ENCODE measurements around the gene TAF15. TPM values are rescaled to one million over a fixed set of nuclear protein-coding genes. Genes with fewer than 3 reads are reported as not detected.

TAF15 gene
- total and polyA plus RNA-seq, 2 donors (not counting 1 experiment from before 2014, with no cell fraction given) = 51.0 to 246 TPM

DNA sequence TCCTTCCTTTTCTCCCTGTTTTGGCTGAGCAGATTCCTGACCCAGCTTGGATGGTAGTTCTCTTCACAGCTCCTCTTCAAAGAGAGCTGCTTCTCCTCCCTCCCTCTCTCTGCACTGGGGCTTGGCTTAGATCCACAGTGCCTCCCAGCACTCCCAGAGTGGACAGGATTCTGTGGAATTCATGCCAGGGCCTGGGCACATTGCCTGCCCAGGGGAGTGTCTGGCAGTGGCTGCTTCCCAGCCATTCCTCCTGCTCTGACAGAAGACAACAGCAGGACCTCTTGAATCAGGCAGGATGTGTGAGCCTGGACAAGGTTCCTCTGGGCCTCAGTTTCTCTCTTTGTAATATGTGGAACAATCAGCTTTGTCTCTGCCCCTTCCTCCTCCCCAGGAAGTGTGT, 9.3 kb upstream of the TAF15 start:
- TF ChIP-seq EZH2 (IDR thresholded peaks at IDR 0.05; ENCODE audit: borderline replicate concordance, insufficient read depth, low read depth, low read length, poor library complexity, severe bottlenecking) = no peak
- TF ChIP-seq, protein P1, sequence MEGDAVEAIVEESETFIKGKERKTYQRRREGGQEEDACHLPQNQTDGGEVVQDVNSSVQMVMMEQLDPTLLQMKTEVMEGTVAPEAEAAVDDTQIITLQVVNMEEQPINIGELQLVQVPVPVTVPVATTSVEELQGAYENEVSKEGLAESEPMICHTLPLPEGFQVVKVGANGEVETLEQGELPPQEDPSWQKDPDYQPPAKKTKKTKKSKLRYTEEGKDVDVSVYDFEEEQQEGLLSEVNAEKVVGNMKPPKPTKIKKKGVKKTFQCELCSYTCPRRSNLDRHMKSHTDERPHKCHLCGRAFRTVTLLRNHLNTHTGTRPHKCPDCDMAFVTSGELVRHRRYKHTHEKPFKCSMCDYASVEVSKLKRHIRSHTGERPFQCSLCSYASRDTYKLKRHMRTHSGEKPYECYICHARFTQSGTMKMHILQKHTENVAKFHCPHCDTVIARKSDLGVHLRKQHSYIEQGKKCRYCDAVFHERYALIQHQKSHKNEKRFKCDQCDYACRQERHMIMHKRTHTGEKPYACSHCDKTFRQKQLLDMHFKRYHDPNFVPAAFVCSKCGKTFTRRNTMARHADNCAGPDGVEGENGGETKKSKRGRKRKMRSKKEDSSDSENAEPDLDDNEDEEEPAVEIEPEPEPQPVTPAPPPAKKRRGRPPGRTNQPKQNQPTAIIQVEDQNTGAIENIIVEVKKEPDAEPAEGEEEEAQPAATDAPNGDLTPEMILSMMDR (IDR thresholded peaks at IDR 0.05) = no peak
- Mint-ChIP-seq H3K27ac (peak overlapping the region; percentile 21), H3K4me1 (peaks cover 31% of the 10 kb centered on the region), H3K27me3 (peaks cover 11% of the 10 kb centered on the region), H3K9me3 (ENCODE audit: insufficient read depth) (no peaks in the 10 kb centered on the region), H3K4me3 (no peak overlapping the region)
- intact Hi-C loops (cut with micrococcal nuclease) = loop anchor here (5.0 to 10.0 kb wide), 2 partner anchors 185 to 558 kb away; partner anchors contain the start of gene SLFN5
- no peak for DNase-seq
- H3K4me2 ChIP-seq (replicated peaks; ENCODE audit: low read depth, low read length, poor library complexity, severe bottlenecking) = no peak overlapping the region
- H3K36me3 ChIP-seq (replicated peaks in 1 of 2; ENCODE audit: control extremely low read depth in 1 of 2, control insufficient read depth in 1 of 2, extremely low read depth in 1 of 2, insufficient read depth in 2 of 2, low read length in 1 of 2) = no peaks in the 10 kb centered on the region
- no peak for ATAC-seq (ENCODE audit: low read depth)
- CTCF ChIA-PET = interaction anchor here (1.1 to 3.2 kb wide), 5 partner anchors 9 to 53 kb away, joined by 3 to 23 read pairs (median 5); partner anchors contain the start of gene TAF15
- H4K20me1 ChIP-seq (ENCODE audit: control insufficient read depth, insufficient read depth, low read length, poor library complexity, severe bottlenecking) = no peaks in the 10 kb centered on the region
- no peak overlapping the region for H3K9ac ChIP-seq (ENCODE audit: low read length)
- peaks cover 0 to 33% (median 15%) of the 10 kb centered on the region in 4 experiments for H3K27me3 ChIP-seq (replicated peaks in 1 of 4; ENCODE audit: control extremely low read depth in 1 of 4, control insufficient read depth in 3 of 4, insufficient read depth in 4 of 4, low read length in 3 of 4)
- no peak overlapping the region for H3K27ac ChIP-seq (ENCODE audit: low read length in 2 of 2)
- no peaks in the 10 kb centered on the region for H3K79me2 ChIP-seq (ENCODE audit: control insufficient read depth, insufficient read depth, low read length)
- H3K9me3 ChIP-seq (ENCODE audit: control extremely low read depth in 1 of 3, control insufficient read depth in 2 of 3, insufficient read depth in 1 of 3, low read length in 2 of 3) = no peaks in the 10 kb centered on the region
- POLR2A ChIA-PET = interaction anchor here (1.6 kb wide), 1 partner anchor 9 kb away, joined by 7 read pairs; the partner anchor contains the start of gene TAF15
- H3K4me1 ChIP-seq (ENCODE audit: control insufficient read depth in 2 of 2, insufficient read depth in 2 of 2, low read length in 2 of 2) = peaks cover 27 to 28% of the 10 kb centered on the region in 2 donors
- H2AFZ ChIP-seq (ENCODE audit: insufficient read depth, low read depth, low read length, poor library complexity, severe bottlenecking) = no peak overlapping the region
- no peak overlapping the region for H3K4me3 ChIP-seq (ENCODE audit: control extremely low read depth in 1 of 5, extremely low read depth in 1 of 5, insufficient read depth in 1 of 5, low read depth in 2 of 5, low read length in 4 of 5)

- Histone ChIP-seq H3K9me3 (ENCODE audit: control extremely low read depth in 1 of 3, control insufficient read depth in 2 of 3, insufficient read depth in 1 of 3, low read length in 2 of 3) (no peaks in the 10 kb centered on the region), H3K36me3 (replicated peaks in 1 of 2; ENCODE audit: control extremely low read depth in 1 of 2, control insufficient read depth in 1 of 2, extremely low read depth in 1 of 2, insufficient read depth in 2 of 2, low read length in 1 of 2) (no peaks in the 10 kb centered on the region), H4K20me1 (ENCODE audit: control insufficient read depth, insufficient read depth, low read length, poor library complexity, severe bottlenecking) (no peaks in the 10 kb centered on the region), H3K27me3 (replicated peaks in 1 of 4; ENCODE audit: control extremely low read depth in 1 of 4, control insufficient read depth in 3 of 4, insufficient read depth in 4 of 4, low read length in 3 of 4) (peaks cover 0 to 17% (median 5%) of the 10 kb centered on the region in 4 experiments), H3K9ac (ENCODE audit: low read length) (no peak overlapping the region), H3K79me2 (ENCODE audit: control insufficient read depth, insufficient read depth, low read length) (no peaks in the 10 kb centered on the region), H3K4me1 (ENCODE audit: control insufficient read depth in 2 of 2, insufficient read depth in 2 of 2, low read length in 2 of 2) (peaks cover 19 to 21% of the 10 kb centered on the region in 2 donors), H3K4me2 (replicated peaks; ENCODE audit: low read depth, low read length, poor library complexity, severe bottlenecking) (peak overlapping the region; percentile 66), H3K4me3 (ENCODE audit: control extremely low read depth in 1 of 5, extremely low read depth in 1 of 5, insufficient read depth in 1 of 5, low read depth in 2 of 5, low read length in 4 of 5) (peak overlapping the region in 1 of 5 experiments; percentile 9), H2AFZ (ENCODE audit: insufficient read depth, low read depth, low read length, poor library complexity, severe bottlenecking) (peak overlapping the region; percentile 85), H3K27ac (ENCODE audit: low read length in 2 of 2) (peak overlapping the region; percentile 49 to 83)
- H3K4me3 Mint-ChIP-seq = peak overlapping the region; percentile 64
- CTCF ChIA-PET = interaction anchor here (0.6 to 2.2 kb wide), 6 partner anchors 34 to 1803 kb away, joined by 3 to 34 read pairs (median 4); no protein-coding TSS in a partner anchor
- WGBS (ENCODE audit: insufficient coverage) = 0% methylated on average over 1 of the region's 9 CpGs
- peak; percentile 67 for ATAC-seq (ENCODE audit: low read depth)
- POLR2A ChIA-PET = interaction anchor here (1.0 kb wide), 1 partner anchor 37 kb away, joined by 5 read pairs; no protein-coding TSS in a partner anchor
- peaks cover 21% of the 10 kb centered on the region for H3K4me1 Mint-ChIP-seq
- H3K27me3 Mint-ChIP-seq = no peaks in the 10 kb centered on the region
- intact Hi-C loops (cut with micrococcal nuclease) = loop anchor here (5.0 to 10.0 kb wide), 2 partner anchors 187 to 559 kb away; partner anchors contain the start of gene SLFN5
- peak; percentile 53 for DNase-seq
- H3K9me3 Mint-ChIP-seq (ENCODE audit: insufficient read depth) = no peaks in the 10 kb centered on the region
- H3K27ac Mint-ChIP-seq = peak overlapping the region; percentile 92
- TF ChIP-seq EZH2 (IDR thresholded peaks at IDR 0.05; ENCODE audit: borderline replicate concordance, insufficient read depth, low read depth, low read length, poor library complexity, severe bottlenecking) = no peak
- TF ChIP-seq, protein P1 (IDR thresholded peaks at IDR 0.05) = no peak
Observed at GRCh38 chr17:35801583-35802224, 7.6 kb upstream of the TAF15 start.

Data from B cell (primary cell).